Thyroid gland (tissue), 4 donors: Measurements from ENCODE around the gene CHORDC1.
"Not testable (repeated sequence)": the region's sequence is repeated elsewhere in the genome, so short reads cannot be mapped to it uniquely, and the experiment has no call there.

Experiments
- CTCF ChIP-seq, 6 experiments: fragments of 200-600 bp in 3 of 6; fragments of 450-650 bp in 3 of 6; sonication (generic) in 3 of 6; IDR thresholded peaks; one replicate each; pipeline ENCODE4 v1.5.1; 2016 to 2019; ENCODE audit warnings: antibody characterized with exemption in 6 of 6, mild to moderate bottlenecking in 2 of 6, inconsistent platforms in 1 of 6, moderate library complexity in 1 of 6
- POLR2A ChIP-seq, 2 donors: fragments of 450-650 bp; IDR thresholded peaks; one replicate each; pipeline ENCODE4 v1.6.1; 2017; ENCODE audit warnings: antibody characterized with exemption in 2 of 2, mild to moderate bottlenecking in 2 of 2, moderate library complexity in 1 of 2

- not testable (repeated sequence) for TF ChIP-seq POLR2A, CTCF (IDR thresholded peaks at IDR 0.05)
These were observed 55.1 kb downstream of the CHORDC1 start for GRCh38 chr11:90167704-90168103.
